Fibroblast of the aortic adventitia (primary cell): ENCODE measurements around the gene FBXL7. TPM values are rescaled to one million over a fixed set of nuclear protein-coding genes. Genes with fewer than 3 reads are reported as not detected.

Source experiments
- DNase-seq: peaks from one replicate; pipeline ENCODE4 v3.0.0-alpha.2; 2010; ENCODE audit warnings: low read depth
- H3K4me3 ChIP-seq: 2 replicates; pipeline ENCODE4 v1.5.1; 2011; ENCODE audit warnings: low read depth, mild to moderate bottlenecking, control low read depth, low read length, moderate library complexity
- CTCF ChIP-seq: IDR thresholded peaks from 2 replicates; pipeline ENCODE4 v1.5.1; 2011; ENCODE audit warnings: mild to moderate bottlenecking, low read length, control low read depth, inconsistent platforms; ENCODE audit not compliant: insufficient read depth
- total RNA-seq: library from RNA; depleted of rRNA; stranded (reverse); fragments of >200 nt; gene quantifications from 2 replicates; pipeline ENCODE4 v1.2.3, GENCODE V29; 2012; ENCODE audit warnings: low replicate concordance

Gene FBXL7
- total RNA-seq, 1 donor, result 12.4 TPM

- no peak for DNase-seq
- H3K4me3 ChIP-seq, result no peak overlapping the region
- TF ChIP-seq CTCF, result no peak
Measured at GRCh38 chr5:15674716-15675115, 174.7 kb downstream of the FBXL7 start.

- no peak for DNase-seq
- H3K4me3 ChIP-seq, result no peak overlapping the region
- TF ChIP-seq CTCF, result no peak
Measured at GRCh38 chr5:15676591-15676990, 176.6 kb downstream of the FBXL7 start.

- DNase-seq, result no peak
- no peak for TF ChIP-seq CTCF
- H3K4me3 ChIP-seq, result no peak overlapping the region
Measured at GRCh38 chr5:15679161-15679560, 179.2 kb downstream of the FBXL7 start.

- no peak for DNase-seq
- no peak for TF ChIP-seq CTCF
Measured at GRCh38 chr5:15680455-15680854, 180.5 kb downstream of the FBXL7 start.

GRCh38 chr5:15682122-15682521 lies 182.1 kb downstream of the FBXL7 start:
- DNase-seq, result no peak
- H3K4me3 ChIP-seq, result no peak overlapping the region
- no peak for TF ChIP-seq CTCF

More at GRCh38 chr5:15680455-15680854, 180.5 kb downstream of the FBXL7 start:
- no peak overlapping the region for H3K4me3 ChIP-seq

GRCh38 chr5:15682566-15682965 lies 182.6 kb downstream of the FBXL7 start:
- no peak for TF ChIP-seq CTCF
- H3K4me3 ChIP-seq, result no peak overlapping the region
- no peak for DNase-seq

- TF ChIP-seq CTCF, result peak; percentile 12
Measured at GRCh38 chr5:15683332-15683731, 183.4 kb downstream of the FBXL7 start.

More at GRCh38 chr5:15683332-15683731, 183.4 kb downstream of the FBXL7 start:
- H3K4me3 ChIP-seq, result no peak overlapping the region
- DNase-seq, result no peak
